ENCODE data around the gene ASB6.

GRCh38 chr9:129630967-129631673, 10.8 kb downstream of the ASB6 start:
- TF ChIP-seq POLR2AphosphoS5 (IDR thresholded peaks at IDR 0.05) (no peak), CTCF (IDR thresholded peaks at IDR 0.05) (no peak), POLR2A (IDR thresholded peaks at IDR 0.05) (no peak)

Measured in transverse colon (tissue), 4 donors.